ENCODE measurements around the gene SLC30A1.
A peak's percentile ranks its signal among the peaks of the same experiment; 100 is the strongest.

SLC30A1 gene

DNA sequence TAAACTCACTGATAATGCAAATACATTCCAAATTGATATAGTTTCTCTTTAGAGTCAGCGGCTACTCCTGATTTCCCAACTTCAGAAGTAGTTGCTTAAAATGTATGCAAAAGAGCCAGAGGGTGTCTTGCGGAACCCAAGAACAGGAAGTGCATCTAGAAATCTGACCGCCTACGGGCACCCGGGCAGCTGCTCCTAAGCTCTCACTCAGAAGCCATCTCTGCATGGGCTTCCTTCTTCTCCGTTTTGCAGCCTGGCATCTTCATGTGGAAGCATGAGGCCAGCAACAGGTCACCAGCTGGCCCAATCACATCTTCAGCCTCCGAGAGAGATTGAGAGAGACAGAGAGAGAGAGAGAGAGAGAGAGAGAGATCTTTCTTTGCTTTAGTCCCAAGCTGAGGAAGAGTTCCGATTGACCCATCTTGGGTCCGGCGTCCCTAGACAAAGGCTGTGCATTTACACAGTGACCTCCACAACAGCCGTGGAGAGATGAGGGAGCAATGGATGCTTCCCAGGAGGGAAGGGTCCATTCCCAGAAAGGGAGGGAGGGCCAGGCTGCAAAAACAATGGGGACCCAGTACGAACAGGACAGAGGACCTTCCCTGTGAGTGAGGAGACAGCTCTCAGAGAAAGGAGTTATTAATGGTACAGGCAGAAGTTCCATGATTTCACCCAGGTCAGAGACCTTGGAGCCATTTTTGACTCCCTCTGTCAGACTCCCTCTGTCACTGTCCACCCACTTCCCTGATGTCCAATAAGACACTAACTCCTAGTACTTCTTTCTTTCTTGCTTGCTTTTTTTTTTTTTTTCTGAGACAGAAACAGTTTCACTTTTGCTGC lies 28.2 kb upstream of the SLC30A1 start:
- no peak for DNase-seq

- DNase-seq: no peak
Measured at GRCh38 chr1:211606332-211606913, 27.5 kb upstream of the SLC30A1 start.

DNA sequence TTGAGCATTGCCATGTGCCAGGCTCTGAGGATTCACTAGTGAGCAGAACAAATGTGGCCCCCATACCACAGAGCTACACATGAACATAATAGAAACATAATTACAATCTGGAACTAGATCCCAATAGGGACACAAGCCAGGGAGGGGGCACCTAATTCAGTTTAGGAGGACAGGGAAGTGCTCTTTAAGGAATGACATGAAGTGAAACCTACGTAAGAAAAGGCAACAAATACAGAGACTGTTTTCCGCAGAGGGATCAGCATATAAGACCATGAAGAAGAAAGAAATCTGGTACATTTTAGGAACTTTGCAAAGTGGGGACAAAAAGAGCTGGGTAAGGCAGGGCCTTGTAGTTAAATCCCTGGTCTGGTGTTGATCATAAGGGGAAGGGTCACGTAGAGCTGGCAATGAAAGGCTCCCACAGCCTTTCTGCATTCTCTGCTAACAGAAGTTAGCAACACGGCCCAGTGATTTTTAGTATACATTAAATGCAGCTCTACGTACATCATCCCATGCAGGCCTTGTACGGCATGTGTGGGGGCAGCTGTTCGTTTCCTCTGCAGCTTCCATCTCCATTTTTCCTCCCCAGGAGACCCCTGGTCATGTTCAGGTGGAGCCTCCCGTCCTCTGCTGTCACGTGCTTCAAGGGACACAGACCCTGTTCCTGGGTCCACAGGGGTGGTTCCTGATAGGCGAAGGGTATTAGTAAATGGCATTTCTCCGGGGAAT lies 26.8 kb upstream of the SLC30A1 start:
- DNase-seq: no peak

- DNase-seq: no peak
Measured at GRCh38 chr1:211605034-211605433, 26.1 kb upstream of the SLC30A1 start.

- DNase-seq: no peak
Measured at GRCh38 chr1:211604548-211604947, 25.6 kb upstream of the SLC30A1 start.

DNA sequence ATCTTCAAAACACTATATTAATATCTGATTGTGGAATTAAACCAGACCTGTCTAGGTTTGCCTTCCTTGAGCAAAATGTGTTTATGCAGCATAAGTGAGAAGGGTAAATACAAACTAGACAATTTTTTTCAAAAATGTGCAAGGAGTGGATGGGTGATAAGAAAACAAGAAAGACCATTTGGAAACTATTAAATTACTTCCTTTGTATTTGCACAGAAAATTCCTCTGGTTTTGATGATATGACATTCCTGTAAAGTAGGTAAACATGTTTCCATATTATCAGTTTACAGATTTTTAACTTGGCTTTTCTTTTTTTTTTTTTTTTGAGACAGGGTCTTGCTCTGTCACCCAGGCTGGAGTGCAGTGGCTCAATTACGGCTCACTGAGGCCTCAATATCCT lies 24.8 kb upstream of the SLC30A1 start:
- DNase-seq: no peak

- peak; percentile 62 for DNase-seq
Measured at GRCh38 chr1:211603191-211603701, 24.3 kb upstream of the SLC30A1 start.

DNA sequence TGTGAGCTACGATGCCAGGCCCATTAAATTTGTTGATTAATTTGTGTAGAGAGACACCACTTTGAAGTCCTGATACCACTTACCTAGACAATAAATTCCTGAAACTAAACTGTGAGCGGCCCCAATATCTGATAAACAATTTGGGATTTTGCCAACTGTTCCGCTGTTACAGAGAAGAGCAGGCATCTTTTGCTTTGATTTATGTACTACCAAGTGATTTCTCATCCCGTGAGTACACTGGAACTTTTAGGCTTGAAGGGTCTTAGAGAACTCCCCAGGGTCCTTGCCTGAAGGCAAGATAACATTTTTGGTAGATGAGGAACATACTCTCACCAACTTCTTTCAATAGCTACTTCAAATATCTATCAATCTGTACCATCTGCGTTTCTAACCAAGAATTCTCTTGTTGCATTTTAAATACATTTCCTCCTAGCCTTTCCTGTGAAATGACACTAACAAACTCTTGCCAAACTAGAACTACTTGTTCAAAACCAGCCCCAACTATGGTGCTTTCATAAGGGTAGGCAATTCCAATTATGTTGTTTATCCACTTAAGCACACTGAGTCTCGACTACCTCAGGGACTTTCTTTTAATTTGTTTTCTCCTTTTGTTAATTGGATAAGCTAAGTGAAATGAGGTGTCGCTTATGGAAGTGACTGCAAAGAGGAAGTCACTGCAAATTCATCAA lies 23.2 kb upstream of the SLC30A1 start:
- no peak for DNase-seq

- DNase-seq: no peak
Measured at GRCh38 chr1:211601159-211601558, 22.2 kb upstream of the SLC30A1 start.

DNA sequence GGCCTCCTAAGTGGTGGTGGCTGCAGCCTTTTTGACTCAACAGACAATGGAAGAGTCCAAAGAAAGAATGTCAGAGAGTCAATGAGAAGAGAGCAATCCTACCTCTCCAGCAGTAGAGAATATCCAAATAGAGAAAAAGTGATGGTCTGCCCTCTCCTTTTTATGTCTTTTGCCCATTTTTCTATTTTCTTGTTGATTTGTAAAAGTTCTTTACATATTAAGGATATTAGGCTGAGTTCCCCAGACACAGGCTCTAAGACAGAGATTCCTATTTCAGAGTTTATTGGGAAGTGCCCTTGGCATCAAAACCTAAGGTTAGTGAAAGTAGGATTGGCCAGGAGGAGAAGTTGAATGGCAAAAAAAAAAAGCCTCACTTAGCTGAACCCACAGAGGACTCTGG lies 20.3 kb upstream of the SLC30A1 start:
- no peak for DNase-seq

GRCh38 chr1:211598514-211598913 lies 19.6 kb upstream of the SLC30A1 start:
- DNase-seq: peak; percentile 44

GRCh38 chr1:211596418-211597181 lies 17.6 kb upstream of the SLC30A1 start:
- no peak for DNase-seq

- DNase-seq: no peak
Measured at GRCh38 chr1:211595419-211595818, 16.5 kb upstream of the SLC30A1 start.

DNA sequence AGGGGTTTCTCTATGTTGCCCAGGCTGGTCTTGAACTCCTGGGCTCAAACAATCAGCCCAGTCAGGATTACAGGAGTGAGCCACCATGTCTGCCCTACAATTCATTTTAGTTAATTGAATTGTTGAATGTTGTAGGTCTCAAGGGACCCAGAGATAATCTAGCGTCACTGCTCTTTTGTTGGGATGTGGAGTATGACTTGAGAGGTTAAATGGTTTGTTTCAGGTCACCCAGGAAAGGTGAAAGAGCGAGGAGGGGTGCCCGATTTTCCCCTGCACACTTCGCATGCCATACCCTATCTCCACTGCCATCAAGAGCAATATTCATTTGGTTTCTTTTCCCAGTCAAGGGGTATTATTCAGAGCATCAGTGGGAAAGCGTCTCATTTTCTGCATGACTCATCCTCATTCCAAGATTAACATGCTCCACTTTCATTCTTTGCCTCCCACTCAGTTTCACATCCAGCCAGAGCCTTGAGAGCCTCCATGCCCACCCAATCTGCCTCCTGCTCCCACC lies 13.1 kb upstream of the SLC30A1 start:
- DNase-seq: peak; percentile 89

DNA sequence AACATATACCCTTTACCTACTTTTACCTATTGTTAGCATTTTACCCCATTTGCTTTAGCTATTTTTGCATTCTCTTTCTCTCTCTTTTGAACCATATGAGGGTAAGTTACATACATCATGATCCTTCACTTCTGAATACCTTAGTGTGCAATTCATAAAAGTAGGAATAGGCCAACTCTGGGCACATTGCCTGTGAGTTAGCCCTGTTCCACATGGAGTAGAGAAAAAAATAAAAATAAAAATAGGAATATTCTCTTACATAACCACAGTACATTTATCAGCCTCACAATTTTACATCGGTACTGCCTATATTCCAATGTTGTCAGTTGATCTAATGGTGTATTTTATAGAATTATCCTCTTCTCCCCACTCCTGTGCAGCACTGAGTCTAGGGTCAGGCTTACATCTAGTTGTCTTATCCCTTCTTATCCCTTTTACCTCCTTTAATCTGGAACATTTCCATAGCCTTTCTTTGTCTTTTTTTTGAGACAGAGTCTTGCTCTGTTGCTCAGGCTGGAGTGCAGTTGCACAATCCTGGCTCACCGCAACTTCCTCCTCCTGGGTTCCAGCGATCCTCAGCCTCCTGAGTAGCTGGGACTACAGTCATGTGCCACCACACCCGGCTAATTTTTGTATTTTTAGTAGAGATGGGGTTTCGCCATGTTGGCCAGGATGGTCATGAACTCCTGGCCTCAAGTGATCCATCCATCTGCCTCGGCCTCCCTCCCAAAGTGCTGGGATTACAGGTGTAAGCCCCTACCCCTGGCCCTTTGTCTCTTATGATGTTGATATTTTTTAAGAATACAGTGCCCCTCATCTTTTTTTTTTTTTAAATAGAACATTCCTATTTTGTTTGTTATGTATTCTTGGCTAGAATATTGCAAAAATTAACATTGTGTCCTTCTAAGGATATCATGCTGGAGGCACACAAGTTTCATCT lies 11.1 kb upstream of the SLC30A1 start:
- DNase-seq: peak; percentile 73

DNA sequence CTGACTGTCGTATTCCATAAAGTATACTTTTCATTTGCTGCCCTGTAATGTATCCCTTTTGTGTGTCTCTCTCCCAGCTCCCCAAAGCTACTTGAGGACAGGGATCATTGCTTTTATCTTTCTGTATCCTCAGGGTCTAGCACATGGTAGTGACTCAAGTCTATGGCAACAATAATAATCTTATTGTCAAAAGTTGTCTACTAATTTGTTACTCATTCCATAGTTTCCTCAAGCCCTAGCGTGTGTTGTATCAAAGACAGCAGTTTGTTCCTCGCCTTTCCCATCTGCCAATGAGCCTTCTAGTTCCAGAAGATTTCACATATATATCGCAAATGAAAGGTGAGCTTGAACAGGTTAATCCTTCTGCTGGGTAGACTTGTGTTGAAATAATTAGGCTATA lies 9.8 kb upstream of the SLC30A1 start:
- no peak for DNase-seq

DNA sequence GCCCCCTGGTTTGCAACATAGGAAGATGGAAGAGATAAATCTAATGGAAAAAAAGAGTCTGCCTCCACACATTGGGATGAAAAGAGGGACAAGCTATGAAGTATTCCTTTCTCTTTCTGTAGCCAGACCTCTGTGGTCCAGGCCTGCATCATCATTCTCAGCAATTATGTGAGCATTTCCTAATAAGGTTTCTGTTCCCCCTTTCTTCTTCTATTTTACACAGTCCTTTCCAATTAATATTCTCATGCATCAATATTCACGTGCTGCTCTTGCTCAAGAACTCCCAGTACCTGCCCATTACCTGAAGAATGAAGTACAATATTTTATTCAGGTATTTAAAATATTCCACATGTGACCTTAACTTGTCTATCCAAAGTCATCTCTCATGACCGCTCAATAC lies 8.2 kb upstream of the SLC30A1 start:
- no peak for DNase-seq

GRCh38 chr1:211586538-211586937 lies 7.6 kb upstream of the SLC30A1 start:
- DNase-seq: no peak

DNA sequence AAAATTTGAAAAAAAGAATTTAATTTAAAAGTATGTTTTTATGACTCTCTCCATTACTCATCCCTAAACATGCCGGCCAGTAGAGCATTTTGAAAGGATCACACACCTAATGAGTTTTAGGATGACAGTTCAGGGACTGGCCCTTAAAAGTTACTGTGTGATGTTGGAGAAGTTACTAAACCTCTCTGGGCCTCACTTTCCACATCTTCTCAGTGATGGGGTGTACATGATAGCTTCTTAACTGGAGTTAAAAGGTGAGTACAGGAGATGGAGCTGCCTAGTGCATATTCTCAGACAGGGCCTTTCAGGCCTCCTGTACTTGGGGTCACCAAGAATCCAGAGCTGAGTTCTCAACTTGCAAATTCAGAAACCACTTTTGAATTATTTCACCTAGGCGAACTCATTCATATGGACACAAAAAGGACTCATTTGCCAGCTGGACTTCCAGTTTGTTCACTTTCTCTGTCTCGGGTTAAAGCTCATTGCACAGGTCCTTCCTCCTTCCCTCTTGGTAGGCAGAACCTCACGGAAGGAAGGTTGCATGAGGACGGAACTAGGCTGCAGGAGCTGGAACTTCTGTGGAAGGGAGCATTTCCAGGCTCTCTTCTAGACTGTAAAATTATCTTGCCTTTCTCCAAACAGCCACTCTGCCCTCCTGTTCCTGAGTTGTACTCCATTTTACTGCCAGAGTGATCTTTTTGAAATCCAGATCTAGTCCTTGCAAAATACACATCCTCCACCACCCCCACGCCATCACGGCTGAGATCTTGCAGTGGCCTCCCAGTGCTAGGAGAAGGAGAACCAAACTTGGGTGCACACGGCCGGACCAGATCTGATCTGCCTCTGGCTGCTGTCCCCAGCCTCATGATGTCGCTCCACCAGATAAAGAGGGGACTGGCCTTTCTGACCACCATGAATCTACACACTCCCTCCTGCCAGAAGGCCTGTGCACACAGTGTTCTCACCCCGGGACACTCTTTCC lies 4.3 kb upstream of the SLC30A1 start:
- DNase-seq: no peak

DNA sequence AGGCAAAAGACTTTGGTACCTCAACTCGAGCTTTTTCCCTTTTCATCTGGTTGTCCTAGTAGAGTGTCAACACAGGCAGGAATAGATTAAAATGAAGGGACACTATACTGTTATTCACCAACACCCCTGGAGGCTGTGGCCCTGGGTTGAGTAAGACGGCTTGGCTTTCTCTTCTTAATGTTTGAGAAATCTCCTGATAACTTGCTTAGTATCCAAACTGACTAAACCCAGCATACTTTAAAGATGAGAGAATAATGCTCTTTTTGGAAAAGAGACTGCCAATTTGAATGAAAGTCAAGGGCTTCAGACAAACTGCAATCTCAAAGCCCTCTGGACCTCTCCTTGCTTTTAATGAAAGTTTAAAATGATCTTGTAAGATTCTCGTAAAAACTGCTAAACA lies 2.6 kb upstream of the SLC30A1 start:
- peak; percentile 77 for DNase-seq

Data from fibroblast of skin of right biceps (primary cell).